GM12892 (cell line): ENCODE results near the gene CAPN5.

Source experiments
- DNase-seq: peaks from one replicate; pipeline ENCODE4 v3.0.0; 2011; ENCODE audit not compliant: insufficient read length
- FAIRE-seq: peaks from 2 replicates; lab custom pipeline; 2011; peaks lifted over from hg19 to GRCh38; lab: Jason Lieb, UNC
- POLR2A ChIP-seq: IDR thresholded peaks from 2 replicates; pipeline ENCODE4 v1.6.1; 2011; ENCODE audit warnings: low read depth, low read length, control low read depth
- POLR2AphosphoS5 ChIP-seq: IDR thresholded peaks from 2 replicates; pipeline ENCODE4 v1.6.1; 2011; ENCODE audit warnings: low read depth, low read length, control low read depth
- TAF1 ChIP-seq: IDR thresholded peaks from 2 replicates; pipeline ENCODE4 v1.6.1; 2011; ENCODE audit warnings: low read depth, mild to moderate bottlenecking, control low read depth, low read length, borderline replicate concordance

CAPN5 gene

DNA sequence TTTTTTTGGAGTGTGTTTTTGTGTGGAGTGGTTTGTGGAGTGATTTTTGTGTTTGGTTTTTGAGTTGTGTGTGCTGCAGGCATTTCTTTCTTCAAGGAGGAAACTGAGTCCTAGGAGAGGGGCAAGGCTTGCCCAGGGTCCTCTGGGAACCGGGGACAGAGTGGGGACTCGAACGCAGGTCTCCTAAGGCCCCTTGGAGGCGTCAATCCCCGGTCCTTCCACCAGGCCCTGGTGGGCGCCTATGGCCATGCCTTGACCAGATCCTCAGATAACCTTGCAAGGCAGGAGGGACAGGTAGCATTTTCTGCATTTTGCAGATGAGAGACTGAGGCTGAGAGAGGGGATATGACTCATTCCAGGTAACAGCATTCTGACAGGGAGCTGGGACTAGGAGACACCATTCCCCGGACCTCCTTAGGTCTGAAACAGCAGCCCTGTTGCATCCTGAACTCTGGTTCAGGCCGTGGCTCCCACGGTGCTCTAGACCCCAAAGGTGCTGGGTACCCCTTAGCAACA is 100.4 kb downstream of the CAPN5 start:
- no peak for TF ChIP-seq POLR2A
- no peak for TF ChIP-seq TAF1
- no peak for TF ChIP-seq POLR2AphosphoS5
- DNase-seq (no peak), FAIRE-seq (no peak)

DNA sequence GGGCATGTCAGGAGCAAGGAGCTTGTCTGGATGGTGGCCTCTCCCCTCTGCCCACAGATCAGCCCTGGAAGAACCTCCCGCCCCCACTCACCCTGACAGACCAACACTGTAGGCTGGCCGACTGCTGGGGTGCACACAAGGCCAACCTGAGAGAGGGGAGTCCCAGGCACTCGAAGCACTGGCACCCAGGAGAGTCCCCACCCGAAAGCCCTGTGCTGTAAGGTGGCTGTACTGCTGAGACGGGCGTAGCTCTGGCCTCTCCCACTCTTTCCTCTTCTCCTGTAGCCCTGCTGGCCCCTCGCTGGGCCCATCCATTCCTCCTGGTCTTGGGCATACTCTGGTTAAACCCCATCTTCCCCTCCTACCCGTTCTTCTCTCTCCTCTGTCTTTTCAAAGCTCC is 101.0 kb downstream of the CAPN5 start:
- no peak for DNase-seq
- FAIRE-seq, result no peak
- TF ChIP-seq TAF1 (no peak), POLR2AphosphoS5 (no peak), POLR2A (no peak)

DNA sequence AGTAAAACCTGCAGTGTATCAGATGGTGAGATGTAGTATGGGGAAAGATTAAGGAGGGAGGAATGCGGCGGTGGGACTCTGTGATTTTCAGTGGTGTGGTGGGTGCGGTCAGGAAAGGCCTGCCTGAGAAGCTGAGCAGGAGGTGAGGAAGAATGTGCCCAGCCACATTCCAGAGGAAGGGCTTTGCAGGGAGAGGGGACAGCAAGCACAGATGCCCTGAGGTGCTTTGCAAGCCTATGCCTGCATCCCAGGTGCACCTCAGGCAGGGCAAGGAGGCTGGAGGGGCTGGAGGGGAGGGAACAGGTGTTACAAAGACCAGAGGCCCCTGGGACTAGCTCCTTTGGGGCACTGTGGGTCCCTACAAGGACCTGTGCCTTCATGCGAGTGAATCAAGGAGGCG is 103.3 kb downstream of the CAPN5 start:
- TF ChIP-seq POLR2A (no peak), POLR2AphosphoS5 (no peak), TAF1 (no peak)
- no peak for DNase-seq
- FAIRE-seq, result no peak

DNA sequence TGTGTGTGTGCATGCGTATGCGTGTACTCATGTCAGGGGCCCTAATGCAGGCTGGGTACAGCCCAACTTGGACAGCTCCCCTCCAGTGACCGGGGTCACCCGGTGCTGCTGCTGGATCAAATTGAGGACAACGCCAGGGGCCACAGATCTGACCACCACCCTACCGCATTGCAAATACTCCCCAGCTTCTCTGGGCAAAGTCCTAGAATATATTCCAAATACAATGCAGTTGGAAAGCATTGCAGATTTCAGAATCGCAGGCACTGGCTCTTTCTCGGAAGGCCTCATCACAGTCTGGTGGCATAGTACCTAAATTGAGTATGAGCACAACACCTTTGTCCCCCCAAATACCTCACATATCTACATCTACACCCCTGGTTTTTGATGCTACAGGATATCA is 104.5 kb downstream of the CAPN5 start:
- DNase-seq (no peak), FAIRE-seq (no peak)
- no peak for TF ChIP-seq POLR2A
- no peak for TF ChIP-seq TAF1
- TF ChIP-seq POLR2AphosphoS5, result no peak

DNA sequence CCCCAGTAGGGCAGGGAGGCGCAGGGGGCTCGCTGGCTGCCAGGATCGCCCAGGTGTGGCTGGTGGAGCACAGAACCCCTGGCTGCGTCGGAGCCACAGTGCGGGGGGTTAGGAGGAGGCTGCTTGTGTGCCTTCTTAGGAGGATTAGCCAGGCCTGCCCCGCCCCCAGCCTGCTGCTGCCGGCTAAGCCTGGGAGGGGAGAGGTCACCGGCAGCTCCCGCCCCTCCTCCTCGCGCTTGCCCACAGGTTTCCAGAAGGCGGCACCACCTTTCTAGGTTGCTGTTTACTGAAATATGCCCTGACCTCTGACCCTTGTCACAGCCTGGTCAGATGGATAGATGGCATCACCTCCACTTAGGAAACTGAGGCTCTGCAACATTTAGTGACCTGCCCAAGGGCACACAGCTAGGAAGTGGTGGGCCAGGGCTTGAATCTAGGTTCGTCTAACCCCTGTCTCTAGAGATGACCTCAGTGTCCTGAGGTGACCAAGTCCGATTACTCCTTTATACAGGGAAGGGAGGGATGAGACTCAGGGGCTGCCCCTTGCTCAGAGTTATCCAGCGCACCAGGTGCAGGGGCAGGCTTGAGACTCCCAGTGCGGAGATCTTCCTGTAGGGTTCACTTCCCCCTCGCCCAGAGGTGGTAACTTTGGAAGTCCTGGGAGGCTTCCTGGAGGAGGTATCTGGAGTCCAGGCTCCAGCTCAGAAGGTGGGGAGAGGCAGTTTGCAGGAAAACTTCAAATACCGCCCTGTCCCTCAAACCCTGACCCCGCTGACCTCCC is 105.3 kb downstream of the CAPN5 start:
- no peak for TF ChIP-seq POLR2A
- TF ChIP-seq POLR2AphosphoS5, result no peak
- no peak for TF ChIP-seq TAF1
- no peak for DNase-seq
- FAIRE-seq, result no peak

DNA sequence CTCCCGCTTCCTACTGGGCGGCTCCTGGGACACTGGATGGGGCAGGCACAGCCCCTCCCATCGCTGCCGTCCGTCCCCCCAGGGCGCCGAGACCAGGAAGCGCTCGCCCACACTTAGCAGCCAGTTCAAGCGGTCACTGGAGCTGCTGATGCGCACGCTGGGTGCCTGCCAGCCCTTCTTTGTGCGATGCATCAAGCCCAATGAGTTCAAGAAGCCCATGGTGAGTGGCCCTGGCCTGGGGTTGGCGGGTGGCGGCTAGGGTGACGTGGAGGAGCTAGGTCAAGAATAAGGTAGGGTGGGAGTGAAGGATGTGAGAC is 105.9 kb downstream of the CAPN5 start:
- no peak for FAIRE-seq
- TF ChIP-seq POLR2A, result no peak
- no peak for TF ChIP-seq TAF1
- TF ChIP-seq POLR2AphosphoS5, result no peak

DNA sequence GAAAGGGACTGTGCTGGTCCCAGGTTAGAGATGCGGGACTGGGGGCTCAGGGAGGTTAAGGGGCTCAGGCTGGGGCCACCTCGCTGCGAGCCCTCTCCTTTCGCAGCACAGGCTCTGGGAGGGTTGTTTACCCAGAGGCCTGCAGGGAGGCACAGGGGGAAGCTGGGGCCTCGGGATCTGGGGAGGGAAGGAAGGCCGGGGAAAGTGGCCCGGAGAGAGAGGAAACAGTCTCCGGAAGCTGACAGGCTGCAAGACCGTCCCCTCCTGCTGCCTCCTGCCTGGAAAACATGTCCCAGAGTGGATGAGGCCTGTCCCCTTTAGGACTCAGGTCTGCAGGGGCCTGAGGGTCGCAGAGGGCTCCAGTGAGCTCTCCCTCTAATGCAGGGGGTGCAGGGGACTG is 106.7 kb downstream of the CAPN5 start:
- no peak for DNase-seq
- FAIRE-seq, result no peak
- TF ChIP-seq TAF1 (no peak), POLR2AphosphoS5 (no peak), POLR2A (no peak)

More for the DNA sequence above, 105.9 kb downstream of the CAPN5 start:
- no peak for DNase-seq

DNA sequence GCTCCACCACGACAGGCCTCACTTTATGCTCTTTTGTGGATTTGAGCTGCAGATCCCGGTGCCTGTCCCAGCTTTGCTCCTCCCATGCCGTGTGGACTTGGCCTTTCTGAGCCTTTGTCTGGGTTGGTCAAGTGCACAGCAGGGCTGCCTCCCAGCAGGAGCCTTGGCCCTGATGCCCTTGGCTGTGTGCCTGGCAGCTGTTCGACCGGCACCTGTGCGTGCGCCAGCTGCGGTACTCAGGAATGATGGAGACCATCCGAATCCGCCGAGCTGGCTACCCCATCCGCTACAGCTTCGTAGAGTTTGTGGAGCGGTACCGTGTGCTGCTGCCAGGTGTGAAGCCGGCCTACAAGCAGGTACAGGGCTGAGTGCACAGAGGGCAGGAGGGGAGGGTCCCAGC is 107.8 kb downstream of the CAPN5 start:
- DNase-seq (no peak), FAIRE-seq (no peak)
- TF ChIP-seq POLR2AphosphoS5 (no peak), TAF1 (no peak), POLR2A (no peak)

DNA sequence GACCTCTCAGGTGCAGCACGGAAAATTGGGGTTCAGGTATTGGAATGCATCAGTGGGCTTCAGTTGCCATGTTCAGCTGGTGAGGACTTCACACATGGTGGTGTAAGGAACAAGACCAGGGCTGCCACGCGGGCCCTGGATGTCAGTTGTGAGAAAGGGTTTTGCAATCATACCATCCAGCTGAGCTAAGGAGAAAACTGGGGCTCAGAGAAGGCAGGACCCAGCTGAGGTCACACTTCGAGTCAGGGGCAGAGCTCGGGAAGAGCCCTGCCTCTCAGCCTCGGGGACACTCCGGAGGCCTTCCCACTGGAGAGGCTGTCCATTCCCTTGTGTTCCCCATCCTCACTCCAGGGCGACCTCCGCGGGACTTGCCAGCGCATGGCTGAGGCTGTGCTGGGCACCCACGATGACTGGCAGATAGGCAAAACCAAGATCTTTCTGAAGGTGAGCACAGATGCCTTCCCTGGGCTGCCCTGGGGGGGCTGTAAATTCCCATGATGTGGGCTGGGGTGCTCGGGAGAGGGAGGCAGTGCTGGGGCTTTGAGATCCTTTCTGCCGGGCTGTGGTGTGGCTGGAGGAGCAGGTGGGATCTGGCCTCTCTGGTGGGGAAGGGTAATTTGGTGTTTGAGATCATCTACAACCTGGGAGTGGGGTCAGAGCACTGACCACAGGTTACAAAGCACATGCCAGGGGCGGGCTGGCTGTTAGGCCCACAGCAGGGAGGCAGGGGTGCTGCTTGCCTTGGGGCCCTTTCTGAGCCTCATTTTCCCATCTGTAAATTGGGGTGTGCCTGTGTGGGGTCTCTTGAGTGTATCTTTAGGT is 108.5 kb downstream of the CAPN5 start:
- TF ChIP-seq TAF1, result no peak
- TF ChIP-seq POLR2A, result no peak
- TF ChIP-seq POLR2AphosphoS5, result no peak
- no peak for DNase-seq
- FAIRE-seq, result no peak
